ENCODE data around the gene POLR2H.

POLR2H gene

DNA sequence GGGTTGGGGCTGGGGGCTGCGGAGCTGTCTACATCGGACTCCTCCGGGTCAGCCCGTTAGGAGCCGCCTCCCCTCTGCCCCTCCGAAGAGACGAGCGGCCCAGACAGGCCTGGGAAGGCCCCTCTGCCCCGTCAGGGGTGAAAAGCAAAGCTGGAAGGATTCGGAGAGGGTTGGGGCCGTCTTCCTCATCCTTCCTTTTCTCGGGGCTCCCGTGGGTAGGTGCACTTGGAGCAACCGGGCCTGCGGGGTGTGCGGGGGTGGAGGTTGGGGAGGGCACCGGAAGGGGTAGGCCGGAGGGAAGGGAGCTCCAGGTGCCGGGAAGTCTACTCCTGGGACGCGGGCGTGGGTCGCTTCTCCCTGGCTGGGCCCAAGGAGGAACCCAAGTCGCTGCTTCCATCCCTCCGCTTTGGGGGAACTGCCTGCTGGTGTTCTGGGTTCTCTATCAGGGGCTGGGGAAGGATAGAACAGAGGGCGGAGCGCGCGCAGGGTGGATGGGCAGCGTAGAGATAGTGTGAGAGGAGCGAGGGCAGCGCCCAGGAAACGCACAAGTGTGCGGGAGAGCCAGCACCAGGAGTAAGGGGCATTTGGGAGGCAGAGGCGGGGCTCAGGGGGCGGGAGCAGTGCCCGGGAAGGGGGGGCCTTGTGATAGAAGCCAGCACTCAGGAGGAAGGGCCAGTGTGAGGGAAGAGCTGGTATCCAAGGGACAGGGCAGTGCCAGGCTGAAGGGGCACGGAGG, 590 bp downstream of the POLR2H start:
- peaks cover 22% of the 10 kb centered on the region for H3K4me1 ChIP-seq (ENCODE audit: control insufficient read depth, low read length)
- H3K9me3 ChIP-seq (ENCODE audit: control insufficient read depth, insufficient read depth, low read length) = no peaks in the 10 kb centered on the region
- H3F3A ChIP-seq (ENCODE audit: control insufficient read depth, insufficient read depth) = no peaks in the 10 kb centered on the region
- H3K4me3 ChIP-seq (ENCODE audit: low read length) = peak overlapping the region; percentile 76
- peaks cover 34% of the 10 kb centered on the region for H3K79me2 ChIP-seq (ENCODE audit: control insufficient read depth, low read length)
- H3K36me3 ChIP-seq (ENCODE audit: control insufficient read depth, low read length) = peaks cover 40% of the 10 kb centered on the region
- peak overlapping the region; percentile 77 for H3K4me2 ChIP-seq (ENCODE audit: low read length)
- H3K27me3 ChIP-seq (ENCODE audit: control insufficient read depth, low read length) = no peaks in the 10 kb centered on the region
- H4K20me1 ChIP-seq (ENCODE audit: control insufficient read depth, insufficient read depth, low read depth, low read length) = peaks cover 6% of the 10 kb centered on the region; the same call in 1 of the 2 replicates
- H3K9me2 ChIP-seq (replicated peaks; ENCODE audit: control insufficient read depth, low read length) = no peaks in the 10 kb centered on the region
- H3K27ac ChIP-seq (ENCODE audit: low read depth, low read length) = peak overlapping the region; percentile 67
- TF ChIP-seq, protein P1, sequence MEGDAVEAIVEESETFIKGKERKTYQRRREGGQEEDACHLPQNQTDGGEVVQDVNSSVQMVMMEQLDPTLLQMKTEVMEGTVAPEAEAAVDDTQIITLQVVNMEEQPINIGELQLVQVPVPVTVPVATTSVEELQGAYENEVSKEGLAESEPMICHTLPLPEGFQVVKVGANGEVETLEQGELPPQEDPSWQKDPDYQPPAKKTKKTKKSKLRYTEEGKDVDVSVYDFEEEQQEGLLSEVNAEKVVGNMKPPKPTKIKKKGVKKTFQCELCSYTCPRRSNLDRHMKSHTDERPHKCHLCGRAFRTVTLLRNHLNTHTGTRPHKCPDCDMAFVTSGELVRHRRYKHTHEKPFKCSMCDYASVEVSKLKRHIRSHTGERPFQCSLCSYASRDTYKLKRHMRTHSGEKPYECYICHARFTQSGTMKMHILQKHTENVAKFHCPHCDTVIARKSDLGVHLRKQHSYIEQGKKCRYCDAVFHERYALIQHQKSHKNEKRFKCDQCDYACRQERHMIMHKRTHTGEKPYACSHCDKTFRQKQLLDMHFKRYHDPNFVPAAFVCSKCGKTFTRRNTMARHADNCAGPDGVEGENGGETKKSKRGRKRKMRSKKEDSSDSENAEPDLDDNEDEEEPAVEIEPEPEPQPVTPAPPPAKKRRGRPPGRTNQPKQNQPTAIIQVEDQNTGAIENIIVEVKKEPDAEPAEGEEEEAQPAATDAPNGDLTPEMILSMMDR (IDR thresholded peaks at IDR 0.05; ENCODE audit: low read depth, low read length, poor library complexity, severe bottlenecking) = no peak
- no peak for TF ChIP-seq EZH2phosphoT487 (IDR thresholded peaks at IDR 0.05; ENCODE audit: borderline replicate concordance, low read length)

DNA sequence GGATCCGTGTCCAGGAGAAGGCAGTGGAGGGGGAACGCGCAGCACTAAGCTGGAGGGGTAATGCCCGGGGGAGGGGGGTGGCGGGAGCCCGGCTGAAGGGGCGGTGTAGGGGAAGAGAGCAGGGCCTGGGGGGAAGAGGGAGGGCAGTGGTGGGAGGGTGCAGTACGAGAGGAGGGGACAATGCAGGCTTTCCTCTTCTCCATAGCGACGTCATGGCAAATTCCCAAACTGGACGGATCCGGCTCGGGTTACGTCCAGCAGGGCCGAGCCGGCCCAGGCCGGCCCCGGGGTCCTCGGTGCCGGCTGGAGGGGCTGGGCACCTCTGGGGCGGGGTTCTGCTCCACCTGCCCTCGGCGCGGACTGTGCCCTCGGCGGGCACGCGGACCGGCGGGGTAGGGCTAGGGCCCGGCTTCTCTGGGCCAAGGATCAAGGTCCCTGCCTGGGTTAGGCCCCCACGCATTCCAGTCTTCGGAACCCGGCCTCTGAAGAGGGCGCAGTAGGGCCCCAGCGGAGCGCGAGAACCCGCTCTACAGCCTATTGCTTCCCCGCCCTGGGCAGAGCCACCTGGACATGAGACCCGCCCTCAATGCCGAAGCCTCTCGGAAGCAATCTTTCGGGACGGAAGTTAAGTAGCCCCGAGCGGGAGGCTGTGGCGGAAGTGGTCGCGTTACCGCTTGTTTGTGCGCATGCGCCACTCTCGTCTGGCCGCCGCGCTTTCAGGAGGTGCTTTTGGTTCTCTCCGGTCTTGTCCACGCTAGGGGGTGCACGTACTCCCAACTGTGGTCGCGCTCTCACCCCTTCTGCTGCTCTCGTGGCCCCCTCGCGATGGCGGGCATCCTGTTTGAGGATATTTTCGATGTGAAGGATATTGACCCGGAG, 1.4 kb downstream of the POLR2H start:
- Histone ChIP-seq H4K20me1 (ENCODE audit: control insufficient read depth, insufficient read depth, low read depth, low read length) (peaks cover 6% of the 10 kb centered on the region; the same call in 1 of the 2 replicates), H3K79me2 (ENCODE audit: control insufficient read depth, low read length) (peaks cover 34% of the 10 kb centered on the region), H3K4me1 (ENCODE audit: control insufficient read depth, low read length) (peaks cover 22% of the 10 kb centered on the region), H3K4me2 (ENCODE audit: low read length) (peak overlapping the region; percentile 77), H3K36me3 (ENCODE audit: control insufficient read depth, low read length) (peaks cover 46% of the 10 kb centered on the region), H3F3A (ENCODE audit: control insufficient read depth, insufficient read depth) (0 out of 2 replicates have a peak, but pooled peaks cover 3% of the 10 kb centered on the region), H3K9me3 (ENCODE audit: control insufficient read depth, insufficient read depth, low read length) (no peaks in the 10 kb centered on the region), H3K27ac (ENCODE audit: low read depth, low read length) (peak overlapping the region; percentile 67), H3K27me3 (ENCODE audit: control insufficient read depth, low read length) (no peaks in the 10 kb centered on the region), H3K4me3 (ENCODE audit: low read length) (peak overlapping the region; percentile 76), H3K9me2 (replicated peaks; ENCODE audit: control insufficient read depth, low read length) (no peaks in the 10 kb centered on the region)
- TF ChIP-seq, protein P1 (IDR thresholded peaks at IDR 0.05; ENCODE audit: low read depth, low read length, poor library complexity, severe bottlenecking) = peak; percentile 76
- no peak for TF ChIP-seq EZH2phosphoT487 (IDR thresholded peaks at IDR 0.05; ENCODE audit: borderline replicate concordance, low read length)

DNA sequence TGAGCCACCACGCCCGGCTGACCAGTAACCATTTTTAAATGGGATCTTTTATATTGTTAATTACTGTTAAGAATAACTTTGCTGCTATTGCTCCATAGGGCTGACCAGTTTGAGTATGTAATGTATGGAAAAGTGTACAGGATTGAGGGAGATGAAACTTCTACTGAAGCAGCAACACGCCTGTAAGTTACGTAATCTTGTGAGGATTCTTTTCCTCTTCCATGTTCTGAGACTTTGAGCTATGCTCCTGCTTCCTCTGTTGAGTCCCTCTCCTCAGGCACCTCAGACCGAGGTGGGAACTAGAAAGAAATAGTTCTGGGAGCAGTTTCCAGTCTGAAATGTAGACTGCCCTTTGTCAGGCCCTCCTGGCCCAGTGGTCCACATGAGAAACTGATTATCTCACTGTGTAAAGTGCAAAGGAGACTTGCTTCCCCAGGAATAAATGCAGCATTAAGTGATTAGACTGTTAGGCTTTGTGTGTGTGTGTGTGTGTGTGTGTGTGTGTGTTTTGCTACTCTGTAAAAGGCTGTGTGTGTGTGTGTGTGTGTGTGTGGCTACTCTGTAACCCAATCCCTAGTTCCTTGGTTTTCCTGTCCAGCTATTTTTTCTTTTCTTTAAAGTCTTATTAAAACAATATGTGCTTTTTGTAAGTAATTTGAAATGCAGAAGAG, 5.2 kb downstream of the POLR2H start:
- H3K9me2 ChIP-seq (replicated peaks; ENCODE audit: control insufficient read depth, low read length) = no peaks in the 10 kb centered on the region
- H3F3A ChIP-seq (ENCODE audit: control insufficient read depth, insufficient read depth) = peaks cover 14% of the 10 kb centered on the region; the same call in 1 of the 2 replicates
- H3K27me3 ChIP-seq (ENCODE audit: control insufficient read depth, low read length) = no peaks in the 10 kb centered on the region
- H3K9me3 ChIP-seq (ENCODE audit: control insufficient read depth, insufficient read depth, low read length) = no peaks in the 10 kb centered on the region
- peaks cover 33% of the 10 kb centered on the region for H3K79me2 ChIP-seq (ENCODE audit: control insufficient read depth, low read length)
- peaks cover 11% of the 10 kb centered on the region for H3K4me1 ChIP-seq (ENCODE audit: control insufficient read depth, low read length)
- H3K4me3 ChIP-seq (ENCODE audit: low read length) = no peak overlapping the region
- H3K27ac ChIP-seq (ENCODE audit: low read depth, low read length) = no peak overlapping the region
- H4K20me1 ChIP-seq (ENCODE audit: control insufficient read depth, insufficient read depth, low read depth, low read length) = peaks cover 6% of the 10 kb centered on the region; the same call in 1 of the 2 replicates
- peaks cover 64% of the 10 kb centered on the region for H3K36me3 ChIP-seq (ENCODE audit: control insufficient read depth, low read length)
- TF ChIP-seq, protein P1 (IDR thresholded peaks at IDR 0.05; ENCODE audit: low read depth, low read length, poor library complexity, severe bottlenecking) = no peak
- TF ChIP-seq EZH2phosphoT487 (IDR thresholded peaks at IDR 0.05; ENCODE audit: borderline replicate concordance, low read length) = no peak
- no peak overlapping the region for H3K4me2 ChIP-seq (ENCODE audit: low read length)

All from DOHH2 (cell line).